Nephron progenitor cell (in vitro differentiated cells): ENCODE data around the gene SLC39A13.
A peak's percentile ranks its signal among the peaks of the same experiment; 100 is the strongest.

Source experiments
- DNase-seq: peaks from one replicate; pipeline ENCODE4 v3.0.0; 2021
- H3K27ac Mint-ChIP-seq: 2 replicates; pipeline ENCODE4 v1.8.0; 2021; ENCODE audit warnings: mild to moderate bottlenecking, moderate library complexity, mixed read lengths
- H3K27me3 Mint-ChIP-seq: 2 replicates; pipeline ENCODE4 v1.8.0; 2021; ENCODE audit warnings: mild to moderate bottlenecking, low read depth, mixed read lengths; ENCODE audit not compliant: poor library complexity
- H3K36me3 Mint-ChIP-seq: 2 replicates; pipeline ENCODE4 v1.8.0; 2021; ENCODE audit warnings: low read depth, mixed read lengths
- H3K4me1 Mint-ChIP-seq: 2 replicates; pipeline ENCODE4 v1.8.0; 2021; ENCODE audit warnings: mixed read lengths
- H3K4me3 Mint-ChIP-seq: 2 replicates; pipeline ENCODE4 v1.8.0; 2021; ENCODE audit warnings: mild to moderate bottlenecking, moderate library complexity, mixed read lengths
- H3K9me3 Mint-ChIP-seq: 2 replicates; pipeline ENCODE4 v1.8.0; 2021; ENCODE audit warnings: mild to moderate bottlenecking, moderate library complexity, mixed read lengths
- CTCF ChIP-seq: fragments of 200-600 bp; sonication (generic); IDR thresholded peaks from 2 replicates; pipeline ENCODE4 v1.5.0; 2021; ENCODE audit warnings: antibody characterized with exemption

The SLC39A13 gene

GRCh38 chr11:47375546-47376085 is 32.8 kb upstream of the SLC39A13 start:
- Mint-ChIP-seq H3K9me3 (no peaks in the 10 kb centered on the region), H3K36me3 (no peaks in the 10 kb centered on the region), H3K27ac (peak overlapping the region; percentile 23), H3K27me3 (no peaks in the 10 kb centered on the region), H3K4me3 (no peak overlapping the region), H3K4me1 (peaks cover 28% of the 10 kb centered on the region)
- DNase-seq, result no peak
- TF ChIP-seq CTCF, result no peak

- DNase-seq, result no peak
- Mint-ChIP-seq H3K27me3 (no peaks in the 10 kb centered on the region), H3K4me1 (peaks cover 28% of the 10 kb centered on the region), H3K36me3 (no peaks in the 10 kb centered on the region), H3K27ac (peak overlapping the region; percentile 23), H3K9me3 (no peaks in the 10 kb centered on the region), H3K4me3 (no peak overlapping the region)
- TF ChIP-seq CTCF, result no peak
These were observed 32.3 kb upstream of the SLC39A13 start for GRCh38 chr11:47376107-47376524.

GRCh38 chr11:47376525-47377371 is 31.6 kb upstream of the SLC39A13 start:
- no peak for TF ChIP-seq CTCF
- peaks cover 28% of the 10 kb centered on the region for H3K4me1 Mint-ChIP-seq
- no peak overlapping the region for H3K27ac Mint-ChIP-seq
- DNase-seq, result no peak
- no peak overlapping the region for H3K4me3 Mint-ChIP-seq
- no peaks in the 10 kb centered on the region for H3K27me3 Mint-ChIP-seq
- H3K36me3 Mint-ChIP-seq, result no peaks in the 10 kb centered on the region
- no peaks in the 10 kb centered on the region for H3K9me3 Mint-ChIP-seq

- Mint-ChIP-seq H3K4me3 (no peak overlapping the region), H3K36me3 (no peaks in the 10 kb centered on the region), H3K27ac (peak overlapping the region; percentile 57), H3K9me3 (no peaks in the 10 kb centered on the region), H3K4me1 (peaks cover 28% of the 10 kb centered on the region), H3K27me3 (no peaks in the 10 kb centered on the region)
- no peak for DNase-seq
- no peak for TF ChIP-seq CTCF
These were observed 30.8 kb upstream of the SLC39A13 start for GRCh38 chr11:47377571-47378009.

- Mint-ChIP-seq H3K4me1 (peaks cover 31% of the 10 kb centered on the region), H3K36me3 (no peaks in the 10 kb centered on the region), H3K9me3 (peaks cover under 1% of the 10 kb centered on the region), H3K27ac (peak within 1 kb of the TSS; percentile 57), H3K4me3 (no peak within 1 kb of the TSS), H3K27me3 (peaks cover 6% of the 10 kb centered on the region)
- DNase-seq, result peak; percentile 46
- TF ChIP-seq CTCF, result no peak
These were observed 30.2 kb upstream of the SLC39A13 start, which contains the start of gene SPI1 for GRCh38 chr11:47378010-47378835. TSS of gene SPI1 (minus strand) at chr11:47378547. CDS start at chr11:47378353, 194 bp downstream.
